ENCODE measurements around the gene EDNRA. TPM values are rescaled to one million over a fixed set of nuclear protein-coding genes. Genes with fewer than 3 reads are reported as not detected.
A peak's percentile ranks its signal among the peaks of the same experiment; 100 is the strongest.

The EDNRA gene
- total RNA-seq, 1 donor from 2014 or later = not detected

DNA sequence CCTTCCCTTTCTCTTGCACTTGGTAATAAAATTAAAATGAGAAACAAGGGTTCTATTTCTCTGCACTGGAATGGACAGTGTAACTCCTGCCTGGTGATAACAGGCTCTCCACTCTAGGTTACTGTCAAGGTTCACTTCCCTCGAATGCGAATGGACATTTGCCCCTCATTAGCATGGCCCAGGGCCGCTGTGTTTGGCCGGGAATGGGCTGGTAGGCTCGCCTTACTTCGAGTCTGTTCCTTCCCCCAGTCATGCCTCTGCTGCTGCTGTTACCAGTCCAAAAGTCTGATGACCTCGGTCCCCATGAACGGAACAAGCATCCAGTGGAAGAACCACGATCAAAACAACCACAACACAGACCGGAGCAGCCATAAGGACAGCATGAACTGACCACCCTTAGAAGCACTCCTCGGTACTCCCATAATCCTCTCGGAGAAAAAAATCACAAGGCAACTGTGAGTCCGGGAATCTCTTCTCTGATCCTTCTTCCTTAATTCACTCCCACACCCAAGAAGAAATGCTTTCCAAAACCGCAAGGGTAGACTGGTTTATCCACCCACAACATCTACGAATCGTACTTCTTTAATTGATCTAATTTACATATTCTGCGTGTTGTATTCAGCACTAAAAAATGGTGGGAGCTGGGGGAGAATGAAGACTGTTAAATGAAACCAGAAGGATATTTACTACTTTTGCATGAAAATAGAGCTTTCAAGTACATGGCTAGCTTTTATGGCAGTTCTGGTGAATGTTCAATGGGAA, 61.5 kb downstream of the EDNRA start:
- DNase-seq = no peak

DNA sequence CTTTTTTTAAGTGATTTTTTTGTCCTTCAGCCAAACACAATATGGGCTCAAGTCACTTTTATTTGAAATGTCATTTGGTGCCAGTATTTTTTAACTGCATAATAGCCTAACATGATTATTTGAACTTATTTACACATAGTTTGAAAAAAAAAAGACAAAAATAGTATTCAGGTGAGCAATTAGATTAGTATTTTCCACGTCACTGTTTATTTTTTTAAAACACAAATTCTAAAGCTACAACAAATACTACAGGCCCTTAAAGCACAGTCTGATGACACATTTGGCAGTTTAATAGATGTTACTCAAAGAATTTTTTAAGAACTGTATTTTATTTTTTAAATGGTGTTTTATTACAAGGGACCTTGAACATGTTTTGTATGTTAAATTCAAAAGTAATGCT, 62.1 kb downstream of the EDNRA start:
- no peak for DNase-seq

DNA sequence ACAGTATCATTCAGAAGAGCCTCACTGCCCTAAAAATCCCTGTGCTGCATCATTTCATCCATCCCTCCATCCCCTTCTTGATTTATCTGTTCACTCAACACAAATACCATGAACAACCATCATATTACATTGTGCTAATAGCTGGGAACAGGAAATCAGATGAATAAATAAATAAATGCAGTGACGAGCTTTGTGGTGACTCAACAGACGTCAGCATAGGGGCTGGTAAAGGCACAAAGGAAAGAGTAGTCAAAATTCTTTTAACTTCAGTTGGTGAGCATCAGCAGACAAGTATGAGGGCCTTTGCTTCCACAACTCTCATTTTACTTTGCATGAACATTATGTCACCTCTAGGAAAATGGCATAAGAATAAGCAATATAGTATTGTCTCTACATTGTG, 65.5 kb downstream of the EDNRA start:
- DNase-seq = peak; percentile 52

DNA sequence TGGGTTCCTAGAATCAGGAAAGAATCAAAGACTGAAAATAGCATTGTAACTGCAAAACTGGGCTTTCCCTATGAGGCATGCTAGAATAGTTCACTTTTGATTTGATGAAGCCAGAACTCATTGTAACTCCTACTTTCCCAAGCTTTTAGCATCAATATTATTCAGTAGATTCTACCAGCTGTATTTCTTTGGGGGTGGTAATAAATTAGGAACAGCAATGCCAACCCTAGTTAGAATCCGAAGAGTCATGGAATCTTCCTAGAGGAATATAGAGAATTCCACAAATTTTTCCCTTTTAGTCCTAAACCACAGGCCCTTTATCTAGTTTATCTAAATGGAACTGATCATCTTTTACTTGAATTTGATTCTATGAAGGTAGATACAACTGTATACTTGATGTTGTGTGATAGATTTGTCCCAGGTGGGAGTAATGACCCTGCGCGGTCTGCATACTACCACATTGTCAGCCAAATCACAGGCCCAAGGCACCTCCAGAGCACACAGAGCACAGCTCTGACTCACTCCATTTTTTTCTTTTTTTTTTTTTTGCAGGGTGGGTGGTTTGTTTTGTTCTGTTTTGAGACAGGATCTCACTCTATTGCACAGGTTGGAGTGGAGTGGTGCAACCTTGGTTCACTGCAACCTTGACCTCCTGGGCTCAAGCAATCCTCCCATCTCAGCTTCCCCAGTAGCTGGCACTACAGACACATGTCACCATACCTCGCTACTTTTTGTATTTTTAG, 66.6 kb downstream of the EDNRA start:
- DNase-seq = no peak

DNA sequence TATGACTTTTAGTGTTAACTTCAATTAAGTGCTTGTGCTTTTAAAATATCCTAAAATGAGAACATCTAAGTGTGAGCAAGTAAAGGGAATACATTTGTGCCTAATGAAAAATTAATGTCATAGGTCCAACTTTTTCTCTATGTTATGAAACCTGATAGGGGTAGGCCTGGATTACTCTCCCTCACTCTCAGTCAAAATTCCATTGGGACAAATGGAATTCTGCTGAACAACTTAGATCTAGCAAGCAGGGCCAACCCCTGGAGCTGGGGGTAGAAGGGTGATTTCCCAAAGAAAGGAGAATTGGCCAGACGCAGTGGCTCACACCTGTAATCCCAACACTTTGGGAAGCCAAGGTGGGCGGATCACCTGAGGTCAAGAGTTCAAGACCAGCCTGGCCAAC, 67.4 kb downstream of the EDNRA start:
- no peak for DNase-seq

DNA sequence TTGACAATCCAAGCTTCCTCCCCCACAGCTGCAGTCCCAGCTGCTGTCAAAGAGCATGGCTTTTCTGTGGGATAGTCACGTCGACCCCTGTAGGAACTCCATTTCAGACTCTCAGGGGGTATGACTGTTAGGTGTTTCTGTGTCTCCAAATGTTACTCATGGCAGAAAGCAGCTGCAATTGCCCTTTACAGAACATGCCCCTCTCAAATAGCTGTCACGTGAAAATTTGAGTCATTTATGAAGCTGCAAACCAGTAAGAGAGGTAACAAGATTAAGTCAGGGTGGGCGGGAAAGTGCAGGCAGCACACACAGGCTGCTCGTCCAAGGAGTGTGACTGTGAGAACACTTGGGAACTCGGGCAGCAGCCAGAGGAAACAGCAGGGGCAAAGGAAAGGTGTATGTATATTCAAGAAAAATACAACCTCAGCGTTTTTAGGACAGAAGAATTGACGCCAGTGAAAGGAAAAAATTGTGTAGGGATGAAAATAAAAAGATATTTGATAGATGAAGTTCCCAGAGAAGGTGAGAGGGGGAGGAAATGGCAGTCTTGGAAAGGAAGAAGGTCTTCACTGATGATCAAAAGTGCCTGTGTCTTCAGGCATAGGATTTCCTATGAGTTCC, 69.8 kb downstream of the EDNRA start:
- peak; percentile 15 for DNase-seq

DNA sequence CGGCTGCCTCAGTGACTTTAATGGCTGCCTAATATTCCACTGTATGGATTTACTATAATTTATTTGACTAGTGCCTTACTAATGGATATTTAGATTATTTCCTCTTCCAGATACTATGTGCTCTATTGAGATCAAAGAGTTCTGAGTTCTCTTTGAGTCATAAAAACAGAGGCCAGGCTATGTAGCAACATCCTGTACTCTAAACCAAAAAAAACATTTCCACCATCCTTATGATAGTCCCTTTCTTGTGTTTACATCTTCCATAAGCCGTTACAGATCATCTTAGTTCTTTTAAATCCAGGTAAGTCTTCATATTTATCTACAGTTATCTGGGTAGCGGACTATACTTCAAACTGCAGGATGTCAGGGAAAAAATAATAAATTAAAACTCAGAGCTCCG, 79.7 kb downstream of the EDNRA start:
- DNase-seq = peak; percentile 22

DNA sequence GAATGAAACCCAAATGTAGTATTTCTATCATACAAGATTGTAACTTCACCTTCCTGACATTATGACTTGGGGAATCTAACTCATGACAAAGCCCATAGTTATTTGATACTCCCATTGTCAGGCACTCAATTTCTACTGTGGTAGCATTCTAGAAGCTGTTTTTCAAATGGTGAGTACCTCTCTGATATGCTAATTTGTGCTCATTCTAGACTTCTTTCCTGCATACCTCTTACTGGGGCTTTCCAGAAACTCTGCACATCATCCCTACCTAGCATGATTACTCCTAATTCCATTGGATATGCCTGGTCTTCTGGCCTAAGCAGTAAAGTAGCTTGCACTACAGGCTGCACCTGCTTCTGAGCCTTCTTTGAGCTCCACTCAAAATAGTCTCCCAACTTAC, 85.9 kb downstream of the EDNRA start:
- DNase-seq = no peak

DNA sequence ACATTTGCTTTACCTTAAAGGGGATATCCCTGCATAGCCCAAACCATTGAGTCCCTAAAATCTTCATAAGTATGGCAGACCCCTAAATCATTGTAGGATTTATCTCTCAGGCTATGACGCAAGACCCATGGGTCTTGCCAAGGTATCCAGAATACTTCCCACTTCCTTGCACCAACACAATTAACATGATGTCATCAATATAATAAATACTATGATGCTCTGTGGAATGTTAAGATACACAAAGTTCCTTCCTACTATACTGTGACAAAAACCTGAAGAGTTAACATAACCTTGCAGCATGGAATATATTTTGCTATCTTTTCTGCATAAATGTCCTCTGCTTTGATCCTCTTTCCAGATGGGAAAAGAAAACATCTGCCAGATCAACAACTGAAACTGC, 86.4 kb downstream of the EDNRA start:
- no peak for DNase-seq

DNA sequence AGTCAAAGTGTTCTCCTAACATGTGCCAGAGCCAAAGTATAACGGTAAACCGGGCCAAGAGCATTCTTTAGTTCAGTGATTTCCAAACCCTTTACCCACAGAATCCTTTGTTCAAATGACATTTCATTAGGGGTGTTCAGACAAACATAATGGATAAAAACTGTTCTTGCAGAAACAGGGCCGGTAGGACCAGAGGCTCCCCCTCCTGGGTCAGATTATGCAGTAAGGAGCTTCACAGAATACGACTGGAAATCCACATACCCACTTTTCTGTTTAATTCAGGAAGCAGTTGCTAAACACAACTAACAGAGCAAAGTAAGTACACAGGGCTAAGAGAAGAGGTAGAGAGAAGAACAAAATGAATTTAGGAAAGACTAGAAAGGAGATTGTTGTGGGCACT, 89.7 kb downstream of the EDNRA start:
- DNase-seq = no peak

DNA sequence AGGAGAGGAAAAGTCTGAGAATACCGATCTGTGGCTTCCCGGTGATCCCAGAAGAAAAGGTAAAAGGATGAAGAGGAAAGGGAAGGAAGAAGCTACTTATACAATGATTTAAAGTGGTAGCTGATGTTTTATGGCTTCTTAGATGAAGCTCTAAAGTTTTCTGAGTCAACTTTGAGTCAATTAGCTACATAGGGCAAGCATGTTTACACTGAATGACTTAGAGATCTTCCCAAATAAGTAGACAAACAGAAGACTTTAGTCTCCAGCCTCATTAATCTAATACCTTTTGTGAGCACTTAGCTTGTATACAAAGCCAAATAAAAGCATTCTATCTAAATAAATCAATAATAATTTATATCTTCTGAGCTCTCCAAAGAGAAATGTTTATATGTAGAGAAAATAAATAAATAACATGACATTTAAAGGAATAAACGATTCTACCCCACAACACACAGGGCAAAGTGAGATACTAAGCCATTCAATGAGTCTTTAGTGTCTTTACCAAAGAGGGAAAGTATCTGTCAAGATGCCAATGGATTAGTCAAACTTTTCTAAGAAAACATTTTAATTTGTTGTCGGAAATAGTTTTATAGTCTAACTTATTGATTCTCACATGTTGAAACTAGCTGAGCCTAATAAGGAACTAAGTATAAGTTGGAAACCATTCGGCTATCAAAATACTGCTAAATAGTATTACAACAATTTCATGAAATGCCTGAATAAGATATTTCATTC, 90.3 kb downstream of the EDNRA start:
- no peak for DNase-seq

DNA sequence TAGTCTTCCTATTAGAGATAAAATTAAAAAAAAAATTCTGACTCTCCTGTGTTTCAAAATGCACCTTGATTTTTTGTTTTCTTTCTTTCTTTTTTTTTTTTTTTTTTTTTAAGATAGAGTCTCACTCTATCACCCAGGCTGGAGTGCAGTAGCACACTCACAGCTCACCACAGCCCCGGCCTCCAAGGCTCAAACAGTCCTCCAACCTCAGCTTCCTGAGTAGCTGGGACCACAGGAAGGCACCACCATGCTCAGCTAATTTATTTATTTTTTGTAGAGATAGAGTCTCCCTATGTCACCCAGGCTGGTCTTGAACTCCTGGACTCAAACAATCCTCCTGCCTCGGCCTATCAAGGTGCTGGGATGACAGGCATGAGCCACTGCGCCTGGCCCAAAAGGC, 95.2 kb downstream of the EDNRA start:
- DNase-seq = no peak

DNA sequence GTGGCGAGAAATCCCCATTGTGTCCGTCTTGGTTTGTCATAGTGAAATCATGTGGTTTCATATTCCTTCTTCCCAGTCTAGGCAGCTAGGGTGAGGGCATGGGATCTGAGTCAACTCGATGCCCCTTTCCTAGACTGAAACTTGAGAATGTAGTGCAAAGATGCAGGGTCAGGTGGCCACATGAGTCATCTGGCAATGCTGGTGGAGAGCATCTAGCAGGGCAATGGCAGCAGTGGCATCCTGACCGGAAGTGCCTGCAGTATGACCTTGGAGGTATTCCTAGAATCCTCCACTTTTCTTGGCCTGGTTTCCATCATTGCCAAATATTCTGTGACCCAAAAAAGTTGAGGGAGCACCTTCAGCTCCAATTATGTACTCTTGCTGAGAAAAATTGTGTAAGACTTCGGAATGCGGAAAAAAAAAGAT, 97.2 kb downstream of the EDNRA start:
- peak; percentile 98 for DNase-seq

DNA sequence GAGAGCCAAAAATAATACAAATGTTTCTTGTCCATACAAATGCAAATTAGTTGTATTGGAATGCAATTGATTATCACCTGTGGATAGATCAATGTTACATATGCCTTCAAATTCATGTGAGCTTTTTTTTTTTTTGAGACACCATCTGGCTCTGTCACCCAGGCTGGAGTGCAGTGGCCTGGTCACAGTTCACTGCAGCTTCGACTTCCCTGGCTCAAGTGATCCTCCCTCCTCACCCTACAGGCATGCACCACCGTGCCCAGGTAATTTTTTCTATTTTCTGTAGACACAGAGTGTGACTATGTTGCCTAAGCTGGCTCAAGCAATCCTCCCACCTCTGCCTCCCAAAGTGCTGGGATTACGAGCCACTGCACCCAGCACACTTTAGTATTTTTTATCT, 97.7 kb downstream of the EDNRA start:
- no peak for DNase-seq

DNA sequence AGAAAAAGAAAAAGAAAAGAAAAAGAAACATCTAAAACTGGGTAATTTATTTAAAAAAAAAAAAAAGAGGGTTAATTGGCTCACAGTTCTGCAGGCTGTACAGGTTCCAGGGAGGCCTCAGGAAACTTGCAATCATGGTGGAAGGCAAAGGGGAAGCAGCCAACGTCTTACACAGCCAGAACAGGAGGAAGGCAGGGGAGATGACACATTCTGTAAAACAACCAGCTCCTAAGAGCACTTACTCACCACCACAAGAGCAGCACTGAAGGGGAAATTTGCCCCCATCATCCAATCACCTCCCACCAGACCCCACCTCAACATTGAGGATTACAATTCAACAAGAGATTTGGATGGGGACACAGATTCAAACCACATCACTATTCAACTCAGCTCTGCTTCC, 99.5 kb downstream of the EDNRA start:
- peak; percentile 39 for DNase-seq

DNA sequence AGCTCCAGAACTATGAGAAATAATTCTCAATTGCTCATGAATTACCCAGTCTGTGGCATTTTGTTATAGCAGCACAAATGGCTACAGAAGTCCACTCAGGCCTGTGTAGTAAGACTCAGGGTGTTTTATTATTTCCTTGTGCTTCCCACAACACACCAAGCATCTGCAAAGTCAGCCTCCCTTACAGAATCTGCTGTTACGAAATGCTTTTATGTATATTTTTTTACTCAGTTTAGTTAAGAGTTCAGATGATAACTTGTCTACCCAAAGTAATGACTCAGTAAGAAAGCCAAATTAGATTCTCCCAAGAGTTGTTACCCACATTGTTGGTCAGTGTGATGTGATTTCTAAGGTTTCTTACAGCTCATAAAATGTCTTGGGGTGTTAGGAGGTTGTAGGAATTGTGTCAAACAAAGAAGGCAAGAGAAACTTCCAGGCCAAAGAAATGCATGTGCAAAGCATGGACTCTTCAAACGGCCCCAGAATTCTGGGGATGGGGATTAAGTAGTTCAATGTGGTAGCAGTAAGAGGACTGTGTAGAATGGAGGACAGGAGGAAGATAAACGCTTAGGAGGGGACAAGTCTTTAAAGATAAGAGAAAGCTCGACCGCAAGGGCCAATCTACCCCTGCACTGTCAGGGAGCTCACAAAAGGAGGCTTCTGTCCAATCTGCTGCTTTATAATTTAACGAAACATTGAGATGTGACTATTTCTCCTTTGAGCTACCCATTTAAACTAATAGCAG, 100.9 kb downstream of the EDNRA start:
- DNase-seq = no peak

DNA sequence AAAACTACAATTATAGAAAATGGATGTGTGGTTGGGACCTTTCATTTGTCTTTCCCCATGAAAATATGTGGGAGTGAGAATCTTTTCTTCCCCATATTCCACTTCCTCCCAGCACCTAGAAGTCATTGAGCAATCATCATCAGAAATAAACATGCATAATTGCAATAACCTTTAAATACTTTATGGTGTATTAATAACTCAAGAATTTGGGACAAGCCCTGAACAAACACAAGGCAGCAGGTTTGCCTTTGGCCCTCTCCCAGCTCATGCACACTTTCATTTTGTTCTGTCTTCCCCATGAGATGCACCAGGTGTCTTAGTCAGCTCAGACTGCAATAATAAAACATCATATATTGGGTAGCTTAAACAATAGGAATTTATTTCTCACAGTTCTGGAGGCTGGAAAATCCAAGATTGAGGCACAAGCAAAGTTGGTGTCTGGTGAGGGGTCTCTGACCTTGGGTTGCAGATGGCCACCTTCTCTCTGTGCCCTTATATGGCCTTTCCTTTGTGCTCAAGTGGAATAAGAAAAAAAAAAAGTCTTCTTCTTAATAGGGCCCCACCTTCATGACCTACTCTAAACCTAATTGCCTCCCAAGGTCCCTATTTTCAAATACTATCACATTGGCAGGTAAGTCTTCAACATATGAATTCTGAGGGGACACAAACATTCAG, 101.6 kb downstream of the EDNRA start:
- DNase-seq = no peak

DNA sequence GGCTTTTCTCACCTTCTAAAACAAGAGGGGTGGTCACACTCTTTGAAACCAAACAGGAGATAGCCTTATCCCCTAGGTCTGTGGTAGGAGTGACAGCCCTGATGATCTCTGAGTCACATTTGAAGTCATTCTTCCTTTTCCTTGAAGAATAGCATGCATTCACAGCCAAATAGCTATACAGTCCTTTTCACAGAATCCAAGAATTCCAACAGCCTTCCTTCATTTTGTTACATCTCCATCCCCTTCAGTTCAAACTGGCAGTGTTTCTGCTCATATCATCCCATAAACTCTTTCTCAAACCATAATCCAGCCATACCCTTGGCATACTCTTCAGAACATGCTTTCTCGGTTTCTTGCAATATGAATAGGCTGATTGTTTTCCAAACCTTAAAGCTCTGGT, 103.0 kb downstream of the EDNRA start:
- DNase-seq = peak; percentile 19

DNA sequence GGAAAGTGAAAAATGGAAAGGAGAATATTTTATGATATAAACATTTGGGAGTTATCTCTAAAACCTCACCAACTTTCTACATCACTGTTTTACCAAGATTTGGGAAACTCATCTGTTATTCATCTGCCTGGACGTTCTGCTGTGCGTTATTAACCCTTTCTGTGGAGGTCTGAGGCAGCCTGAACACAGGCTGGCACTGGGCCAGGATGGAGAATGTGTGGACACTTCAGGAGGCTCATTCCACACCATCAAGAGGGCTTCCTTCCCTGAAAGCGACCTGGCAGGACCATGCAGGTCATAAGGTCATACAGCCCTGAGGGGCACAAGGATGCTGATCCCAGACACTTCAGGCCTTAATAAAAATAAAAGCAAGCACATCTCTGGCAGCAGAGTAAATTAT, 105.1 kb downstream of the EDNRA start:
- no peak for DNase-seq

DNA sequence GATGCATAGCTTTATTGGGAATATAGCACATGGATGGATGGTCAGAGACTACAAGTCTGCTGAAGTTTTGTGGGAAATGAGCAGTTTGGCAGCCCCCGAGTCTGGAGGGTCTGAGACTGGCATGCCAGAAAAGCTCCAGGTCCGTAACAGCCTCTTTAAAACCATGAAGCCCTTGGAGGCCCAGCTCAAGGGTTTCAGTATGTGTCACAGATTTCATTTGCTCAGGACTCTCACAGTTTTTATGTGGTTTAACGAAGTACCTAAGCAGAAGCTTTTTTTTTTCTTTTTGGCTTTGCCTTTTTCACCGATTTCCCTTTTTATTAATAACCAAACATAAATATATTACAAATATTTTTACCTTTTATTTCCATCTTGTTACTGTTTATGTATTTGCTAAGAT, 105.7 kb downstream of the EDNRA start:
- no peak for DNase-seq

DNA sequence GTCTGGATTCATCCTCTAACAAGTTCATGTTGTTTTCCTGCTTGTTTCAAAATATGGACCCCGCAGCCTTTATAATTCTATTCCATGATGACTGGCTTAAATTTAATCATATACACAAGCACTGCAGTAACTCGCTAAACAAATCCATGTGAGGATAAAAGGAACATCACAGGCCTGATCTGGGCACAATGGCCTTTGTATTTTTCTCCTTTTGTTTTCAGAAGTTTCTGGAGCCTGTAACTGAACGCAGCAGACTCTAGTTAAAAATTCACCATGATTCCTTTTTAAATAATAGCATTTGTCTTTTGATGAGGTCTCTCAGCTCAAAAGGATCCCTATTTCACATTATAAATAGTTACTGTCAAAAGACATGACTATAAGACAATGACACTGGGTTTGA, 106.1 kb downstream of the EDNRA start:
- no peak for DNase-seq

DNA sequence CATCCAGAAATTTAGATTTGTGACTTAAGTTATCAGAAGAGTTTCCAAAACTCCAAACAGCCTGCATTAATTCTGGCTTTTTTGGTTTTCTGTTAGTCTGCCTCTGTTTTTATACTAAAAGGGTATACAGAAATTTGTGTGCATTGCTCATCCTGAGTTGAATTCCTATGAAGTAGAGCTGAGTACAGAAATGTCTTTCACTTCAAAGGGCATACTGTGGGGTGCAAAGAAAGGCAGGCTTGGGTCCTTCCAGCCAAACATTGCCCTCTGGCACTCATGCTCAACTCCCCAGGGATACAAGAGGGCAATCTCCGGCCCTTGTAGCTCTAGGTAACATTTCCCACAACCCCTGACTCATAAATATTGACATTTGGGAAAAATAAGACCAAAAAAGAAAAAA, 108.7 kb downstream of the EDNRA start:
- DNase-seq = no peak

Measured in dermis blood vessel endothelial cell (primary cell).